ENCODE results near the gene SLAMF8. TPM values are rescaled to one million over a fixed set of nuclear protein-coding genes. Genes with fewer than 3 reads are reported as not detected.

Gene SLAMF8
- total RNA-seq, 1 experiment from 2014 or later: not detected

DNA sequence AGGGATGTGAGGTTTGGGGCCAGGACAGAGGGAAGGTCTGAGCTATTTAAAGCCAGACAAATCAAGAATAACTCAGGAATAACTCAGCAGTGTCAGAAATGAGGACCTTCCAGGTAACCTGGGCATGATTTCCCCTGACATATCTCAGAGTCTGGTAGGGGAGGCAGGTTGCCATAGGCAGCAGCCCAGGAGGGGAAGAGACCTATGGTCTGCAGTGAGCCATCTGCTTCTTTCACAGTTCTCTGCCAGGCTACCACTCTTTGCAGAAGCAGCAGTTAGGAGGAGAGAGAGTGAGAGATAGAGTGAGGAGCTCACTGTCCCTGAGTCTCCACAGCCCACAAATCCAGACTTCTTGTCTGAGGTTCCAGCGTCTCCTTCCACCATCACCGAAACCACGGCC is 42.1 kb downstream of the SLAMF8 start:
- no peak overlapping the region for H3K56ac ChIP-seq (ENCODE audit: insufficient read length, low read depth, low read length)
- DNase-seq: no peak
- H3K18ac ChIP-seq (ENCODE audit: insufficient read length, low read depth, low read length): no peak overlapping the region
- no peaks in the 10 kb centered on the region for H3K79me2 ChIP-seq (ENCODE audit: insufficient read depth, low read length)
- H2BK120ac ChIP-seq (ENCODE audit: low read depth, low read length, poor library complexity, severe bottlenecking): no peak overlapping the region
- H2BK5ac ChIP-seq (ENCODE audit: insufficient read length, low read length): no peak overlapping the region
- Mint-ChIP-seq H3K4me1 (peaks cover 18 to 24% of the 10 kb centered on the region in 2 experiments), H3K27me3 (ENCODE audit: low read depth) (peaks cover 25% of the 10 kb centered on the region), H3K9me3 (no peaks in the 10 kb centered on the region), H3K4me3 (no peak overlapping the region), H3K27ac (no peak overlapping the region), H3K36me3 (ENCODE audit: insufficient read depth in 1 of 3, low read depth in 3 of 3) (no peaks in the 10 kb centered on the region; a peak in 1 of 7 replicates)
- H4K20me1 ChIP-seq (ENCODE audit: control insufficient read depth, insufficient read depth, insufficient read length): peaks cover 2% of the 10 kb centered on the region
- no peaks in the 10 kb centered on the region for H3K79me1 ChIP-seq (ENCODE audit: insufficient read depth, low read depth, low read length, poor library complexity, severe bottlenecking)
- H3K4ac ChIP-seq (ENCODE audit: low read depth, low read length): no peak overlapping the region
- no peaks in the 10 kb centered on the region for H3K4me1 ChIP-seq (ENCODE audit: insufficient read depth, low read length)
- no peak overlapping the region for H3T11ph ChIP-seq (ENCODE audit: low read length)
- no peak overlapping the region for H3K4me2 ChIP-seq (ENCODE audit: insufficient read depth, insufficient read length, low read length)
- no peak overlapping the region for H3K23ac ChIP-seq (ENCODE audit: insufficient read length, low read depth, low read length)
- H3K14ac ChIP-seq (ENCODE audit: insufficient read depth, low read length): no peak overlapping the region
- no peaks in the 10 kb centered on the region for H3K23me2 ChIP-seq (ENCODE audit: insufficient read length, low read depth, low read length, poor library complexity, severe bottlenecking)
- no peak for TF ChIP-seq CTCF (conservative IDR thresholded peaks at IDR 0.05)
- no CpG with 5 or more reads among the region's 3 CpGs for WGBS (ENCODE audit: extremely low coverage, insufficient read length, low lambda C conversion rate)
- no peak overlapping the region for H4K8ac ChIP-seq (replicated peaks; ENCODE audit: insufficient read length, low read depth, low read length)
- H3K9ac ChIP-seq (ENCODE audit: extremely low read depth, insufficient read length, low read length): no peak overlapping the region
- no peak overlapping the region for H2AK5ac ChIP-seq (ENCODE audit: insufficient read length, low read length)
- H2BK15ac ChIP-seq (ENCODE audit: low read depth, low read length): no peak overlapping the region
- no peak overlapping the region for H2AFZ ChIP-seq (ENCODE audit: low read length)
- H3K9me3 ChIP-seq (ENCODE audit: control insufficient read depth, low read depth, low read length): no peaks in the 10 kb centered on the region
- no peak overlapping the region for H3K27ac ChIP-seq (ENCODE audit: insufficient read length, low read depth, low read length)
- no peak overlapping the region for H4K5ac ChIP-seq (ENCODE audit: insufficient read length, low read depth, low read length)
- H4K91ac ChIP-seq (ENCODE audit: insufficient read length, low read depth, low read length): no peak overlapping the region
- no peak overlapping the region for H2BK12ac ChIP-seq (ENCODE audit: insufficient read length, low read depth, low read length)
- H3K27me3 ChIP-seq (ENCODE audit: insufficient read depth, low read length): no peaks in the 10 kb centered on the region
- no peak overlapping the region for H2BK20ac ChIP-seq (ENCODE audit: low read depth, low read length, poor library complexity, severe bottlenecking)
